HepG2 (cell line): ENCODE results near the gene SMIM1. TPM values are rescaled to one million over a fixed set of nuclear protein-coding genes. Genes with fewer than 3 reads are reported as not detected.

Experiments used
- CSRNP2 ChIP-seq: sonication (generic); formaldehyde crosslinking; conservative IDR thresholded peaks from 2 replicates; pipeline ENCODE4 v1.8.0; 2022; ENCODE audit warnings: low read depth, missing genetic modification reagents
- DMTF1 ChIP-seq: sonication (generic); formaldehyde crosslinking; IDR thresholded peaks from 2 replicates; pipeline ENCODE4 v1.4.0; 2020; ENCODE audit warnings: mild to moderate bottlenecking, missing genetic modification reagents
- KLF13 ChIP-seq: sonication (generic); formaldehyde crosslinking; IDR thresholded peaks from 2 replicates; pipeline ENCODE4 v1.4.0; 2020; ENCODE audit warnings: mild to moderate bottlenecking, missing genetic modification reagents
- MAFF ChIP-seq: IDR thresholded peaks from 2 replicates; pipeline ENCODE4 v1.6.1; 2011; ENCODE audit warnings: low read depth, low read length, improper control_type of control experiment
- MXD3 ChIP-seq: IDR thresholded peaks from 2 replicates; pipeline ENCODE4 v1.6.1; 2016; ENCODE audit warnings: mild to moderate bottlenecking, missing biosample characterization, missing genetic modification reagents
- PHB2 ChIP-seq: fragments of 450-650 bp; IDR thresholded peaks from 2 replicates; pipeline ENCODE4 v1.6.1; 2018; ENCODE audit not compliant: partially characterized antibody
- ZNF10 ChIP-seq: sonication (generic); formaldehyde crosslinking; IDR thresholded peaks from 2 replicates; pipeline ENCODE4 v1.4.0; 2020; ENCODE audit warnings: mild to moderate bottlenecking, low read depth, missing genetic modification reagents, borderline replicate concordance
- ZNF564 ChIP-seq: sonication (generic); formaldehyde crosslinking; IDR thresholded peaks from 2 replicates; pipeline ENCODE4 v1.8.1; 2023; ENCODE audit warnings: mild to moderate bottlenecking, missing genetic modification reagents
- ZNF577 ChIP-seq: sonication (generic); formaldehyde crosslinking; IDR thresholded peaks from 2 replicates; pipeline ENCODE4 v1.4.0; 2020; ENCODE audit warnings: mild to moderate bottlenecking, low read depth, missing genetic modification reagents, borderline replicate concordance
- ZNF609 ChIP-seq: sonication (generic); formaldehyde crosslinking; IDR thresholded peaks from 2 replicates; pipeline ENCODE4 v1.4.0; 2020; ENCODE audit warnings: mild to moderate bottlenecking, missing genetic modification reagents, borderline replicate concordance
- polyA plus RNA-seq, 8 experiments: library from polyadenylated mRNA; depleted of rRNA in 3 of 8; stranded (reverse) in 7 of 8; unstranded in 1 of 8; fragments of >200 nt; fragmentation: Illumina TruSeq in 4 of 8; extraction: Trizol in 4 of 8; gene quantifications; 2 replicates each; pipeline versions ENCODE4 v1.2.1 to v1.2.3, GENCODE V29; 2011 to 2016; ENCODE audit warnings: low read depth in 4 of 8, missing spikeins in 1 of 8, mixed read lengths in 1 of 8; ENCODE audit not compliant: insufficient read depth in 1 of 8
- total RNA-seq, 5 experiments: library from RNA; depleted of rRNA; stranded (reverse); fragments of >200 nt; fragmentation: Illumina TruSeq; extraction: Trizol; gene quantifications; 2 replicates each; pipeline ENCODE4 v1.2.3, GENCODE V29; 2016; ENCODE audit warnings: low read depth in 1 of 5
- TF ChIP-seq, protein P1 (sequence below): IDR thresholded peaks from 2 replicates; pipeline ENCODE4 v1.6.1; 2016; ENCODE audit warnings: missing genetic modification reagents, missing compliant biosample characterization
- TF ChIP-seq, protein P2 (sequence below): sonication (generic); formaldehyde crosslinking; IDR thresholded peaks from 2 replicates; pipeline ENCODE4 v1.4.0; 2020; ENCODE audit warnings: missing genetic modification reagents; ENCODE audit errors: not compliant biosample characterization
- TF ChIP-seq, protein P3 (sequence below): sonication (generic); formaldehyde crosslinking; IDR thresholded peaks from 2 replicates; pipeline ENCODE4 v1.9.0; 2021; ENCODE audit warnings: missing genetic modification reagents, borderline replicate concordance

Gene SMIM1
- total and polyA plus RNA-seq, 2 of the 13 experiments (the other 11 are each of a cell fraction or from before 2014, with no cell fraction given): 12.4 to 56.3 TPM

GRCh38 chr1:3796215-3797061, 23.9 kb downstream of the SMIM1 start, which contains the start of gene LRRC47 (continued):
- TF ChIP-seq ZNF609 (CRISPR knock-in tag) (no peak), ZNF577 (no peak), KLF13 (CRISPR knock-in tag) (no peak), CSRNP2 (CRISPR knock-in tag) (no peak), MAFF (peak; percentile 79), PHB2 (no peak), MXD3 (CRISPR knock-in tag) (peak; percentile 85), ZNF564 (no peak), DMTF1 (CRISPR knock-in tag) (no peak), ZNF10 (no peak)
- TF ChIP-seq, protein P1, sequence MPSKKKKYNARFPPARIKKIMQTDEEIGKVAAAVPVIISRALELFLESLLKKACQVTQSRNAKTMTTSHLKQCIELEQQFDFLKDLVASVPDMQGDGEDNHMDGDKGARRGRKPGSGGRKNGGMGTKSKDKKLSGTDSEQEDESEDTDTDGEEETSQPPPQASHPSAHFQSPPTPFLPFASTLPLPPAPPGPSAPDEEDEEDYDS (CRISPR knock-in tag): peak; percentile 84
- TF ChIP-seq, protein P2, sequence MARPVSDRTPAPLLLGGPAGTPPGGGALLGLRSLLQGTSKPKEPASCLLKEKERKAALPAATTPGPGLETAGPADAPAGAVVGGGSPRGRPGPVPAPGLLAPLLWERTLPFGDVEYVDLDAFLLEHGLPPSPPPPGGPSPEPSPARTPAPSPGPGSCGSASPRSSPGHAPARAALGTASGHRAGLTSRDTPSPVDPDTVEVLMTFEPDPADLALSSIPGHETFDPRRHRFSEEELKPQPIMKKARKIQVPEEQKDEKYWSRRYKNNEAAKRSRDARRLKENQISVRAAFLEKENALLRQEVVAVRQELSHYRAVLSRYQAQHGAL (CRISPR knock-in tag): peak; percentile 38
- TF ChIP-seq, protein P3, sequence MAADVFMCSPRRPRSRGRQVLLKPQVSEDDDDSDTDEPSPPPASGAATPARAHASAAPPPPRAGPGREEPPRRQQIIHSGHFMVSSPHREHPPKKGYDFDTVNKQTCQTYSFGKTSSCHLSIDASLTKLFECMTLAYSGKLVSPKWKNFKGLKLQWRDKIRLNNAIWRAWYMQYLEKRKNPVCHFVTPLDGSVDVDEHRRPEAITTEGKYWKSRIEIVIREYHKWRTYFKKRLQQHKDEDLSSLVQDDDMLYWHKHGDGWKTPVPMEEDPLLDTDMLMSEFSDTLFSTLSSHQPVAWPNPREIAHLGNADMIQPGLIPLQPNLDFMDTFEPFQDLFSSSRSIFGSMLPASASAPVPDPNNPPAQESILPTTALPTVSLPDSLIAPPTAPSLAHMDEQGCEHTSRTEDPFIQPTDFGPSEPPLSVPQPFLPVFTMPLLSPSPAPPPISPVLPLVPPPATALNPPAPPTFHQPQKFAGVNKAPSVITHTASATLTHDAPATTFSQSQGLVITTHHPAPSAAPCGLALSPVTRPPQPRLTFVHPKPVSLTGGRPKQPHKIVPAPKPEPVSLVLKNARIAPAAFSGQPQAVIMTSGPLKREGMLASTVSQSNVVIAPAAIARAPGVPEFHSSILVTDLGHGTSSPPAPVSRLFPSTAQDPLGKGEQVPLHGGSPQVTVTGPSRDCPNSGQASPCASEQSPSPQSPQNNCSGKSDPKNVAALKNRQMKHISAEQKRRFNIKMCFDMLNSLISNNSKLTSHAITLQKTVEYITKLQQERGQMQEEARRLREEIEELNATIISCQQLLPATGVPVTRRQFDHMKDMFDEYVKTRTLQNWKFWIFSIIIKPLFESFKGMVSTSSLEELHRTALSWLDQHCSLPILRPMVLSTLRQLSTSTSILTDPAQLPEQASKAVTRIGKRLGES (CRISPR knock-in tag): no peak
